Measurements from ENCODE around the gene CMKLR1. TPM values are rescaled to one million over a fixed set of nuclear protein-coding genes. Genes with fewer than 3 reads are reported as not detected.

CMKLR1 gene
- total and polyA plus RNA-seq, 5 experiments from 2014 or later: 0.27 to 3.0 (median 0.83) TPM; not detected in 2

DNA sequence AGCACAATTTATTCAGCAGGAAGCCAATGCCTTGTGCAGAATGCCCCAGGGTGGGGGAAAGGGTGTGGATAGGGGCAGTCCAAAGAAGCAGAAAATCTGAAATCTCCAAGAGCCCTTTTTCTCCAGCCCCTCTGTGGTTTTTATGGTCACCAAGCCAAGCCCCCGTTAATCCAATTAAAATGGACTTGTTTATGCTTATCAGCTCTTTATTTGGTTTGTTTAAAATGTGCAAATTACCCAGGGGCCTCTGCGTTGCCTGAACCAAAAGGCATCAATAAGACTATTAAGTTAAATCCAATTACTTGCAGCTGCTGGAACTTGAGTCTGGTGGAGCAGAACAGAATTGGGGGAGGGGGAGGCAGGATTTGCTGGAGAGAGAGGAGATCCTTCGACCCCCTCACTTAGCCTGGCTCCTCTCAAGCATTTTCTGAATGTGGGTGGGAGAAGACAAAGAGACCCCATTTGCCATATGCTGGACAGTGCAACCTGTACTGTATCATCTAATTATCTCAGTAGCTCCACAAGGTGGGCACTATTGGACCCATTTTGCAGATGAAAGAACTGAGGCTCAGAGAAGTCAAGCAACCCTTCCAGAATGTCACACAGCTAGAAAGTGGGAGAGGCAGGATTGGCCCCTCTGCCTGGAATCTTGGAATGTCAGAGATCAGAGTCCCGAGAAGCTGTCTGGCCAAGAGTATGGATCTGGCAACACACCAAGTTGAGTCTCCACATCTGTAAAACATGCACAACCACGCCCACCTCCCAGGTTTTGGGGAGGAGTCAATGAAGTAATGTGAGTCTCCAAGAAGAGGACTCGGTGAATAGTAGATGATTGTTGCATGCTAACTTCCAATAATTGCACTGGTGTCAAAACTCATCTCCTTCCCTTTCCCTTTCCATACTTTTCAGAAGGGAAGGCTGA is 66.9 kb downstream of the CMKLR1 start:
- Mint-ChIP-seq H3K4me1 (peaks cover 0 to 5% (median 0%) of the 10 kb centered on the region in 4 donors), H3K9me3 (peaks cover 0 to 5% (median 0%) of the 10 kb centered on the region in 9 donors), H3K27ac (no peak overlapping the region), H3K36me3 (no peaks in the 10 kb centered on the region), H3K4me3 (no peak overlapping the region), H3K27me3 (peaks cover 0 to 4% (median 2%) of the 10 kb centered on the region in 5 donors)
- ATAC-seq (no peak), DNase-seq (no peak)
- POLR2A ChIA-PET: no interaction called here

DNA sequence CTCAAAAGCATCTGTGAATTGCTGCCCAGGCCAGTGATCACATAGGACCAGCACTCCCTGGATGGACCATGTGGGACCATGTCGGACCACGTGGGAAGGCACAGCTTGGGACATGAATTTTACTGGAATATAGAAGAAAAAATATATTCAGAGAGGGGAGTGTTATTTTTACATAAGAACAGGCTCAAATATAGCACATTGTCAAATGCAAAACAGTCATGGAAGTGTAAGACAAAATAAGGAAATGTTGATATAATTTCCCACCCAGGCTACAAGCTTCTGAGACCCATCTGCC is 68.3 kb downstream of the CMKLR1 start:
- POLR2A ChIA-PET: no interaction called here
- H3K27me3 Mint-ChIP-seq: peaks cover 4 to 8% (median 6%) of the 10 kb centered on the region in 5 donors
- no peaks in the 10 kb centered on the region for H3K36me3 Mint-ChIP-seq
- ATAC-seq: no peak
- H3K4me1 Mint-ChIP-seq: peaks cover 0 to 5% (median 0%) of the 10 kb centered on the region in 4 donors
- no peak overlapping the region for H3K4me3 Mint-ChIP-seq
- peaks cover 0 to 5% (median 0%) of the 10 kb centered on the region in 9 donors for H3K9me3 Mint-ChIP-seq
- DNase-seq: no peak
- H3K27ac Mint-ChIP-seq: no peak overlapping the region

DNA sequence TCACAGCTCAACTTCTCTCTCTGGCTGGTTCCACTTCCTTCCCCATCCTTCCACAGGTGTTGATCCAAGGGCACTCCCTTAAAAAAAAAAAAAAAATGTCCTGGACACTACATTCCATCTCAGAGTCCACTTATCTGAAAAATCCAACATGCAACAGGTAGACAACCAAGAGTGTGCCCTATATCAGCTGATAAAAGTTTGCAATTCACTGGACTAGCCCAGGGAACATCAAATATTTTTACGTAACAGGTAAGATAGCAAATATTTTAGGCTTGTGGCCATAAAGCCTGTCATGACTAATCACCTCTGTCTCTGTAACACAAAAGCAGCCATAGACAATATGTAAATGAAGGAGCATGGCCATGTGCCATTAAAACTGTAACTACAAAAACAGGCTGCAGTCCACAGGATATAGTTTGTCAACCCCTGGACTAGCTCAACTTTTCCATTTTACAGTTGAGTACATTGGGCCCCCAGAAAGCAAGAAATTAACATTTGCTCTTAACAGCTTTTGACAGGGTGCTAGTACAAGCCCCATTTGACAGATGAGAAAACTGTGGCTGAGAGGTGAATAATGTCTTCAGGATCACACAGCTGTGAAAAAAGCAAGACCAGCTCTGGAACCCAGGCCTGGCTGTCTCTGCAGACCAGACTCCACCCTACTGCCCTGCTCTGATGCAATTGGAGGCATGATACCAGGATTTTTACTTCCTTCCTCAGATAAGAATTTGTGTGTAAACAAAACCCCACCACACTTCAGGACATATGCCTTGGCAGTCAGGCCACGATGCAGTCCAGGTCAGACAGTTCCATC is 68.9 kb downstream of the CMKLR1 start:
- DNase-seq (no peak), ATAC-seq (no peak)
- Mint-ChIP-seq H3K27me3 (peaks cover 6 to 11% (median 7%) of the 10 kb centered on the region in 5 donors), H3K27ac (no peak overlapping the region), H3K4me1 (peaks cover 0 to 5% (median 0%) of the 10 kb centered on the region in 4 donors), H3K9me3 (peaks cover 0 to 5% (median 0%) of the 10 kb centered on the region in 9 donors), H3K4me3 (no peak overlapping the region), H3K36me3 (no peaks in the 10 kb centered on the region)
- POLR2A ChIA-PET: no interaction called here

DNA sequence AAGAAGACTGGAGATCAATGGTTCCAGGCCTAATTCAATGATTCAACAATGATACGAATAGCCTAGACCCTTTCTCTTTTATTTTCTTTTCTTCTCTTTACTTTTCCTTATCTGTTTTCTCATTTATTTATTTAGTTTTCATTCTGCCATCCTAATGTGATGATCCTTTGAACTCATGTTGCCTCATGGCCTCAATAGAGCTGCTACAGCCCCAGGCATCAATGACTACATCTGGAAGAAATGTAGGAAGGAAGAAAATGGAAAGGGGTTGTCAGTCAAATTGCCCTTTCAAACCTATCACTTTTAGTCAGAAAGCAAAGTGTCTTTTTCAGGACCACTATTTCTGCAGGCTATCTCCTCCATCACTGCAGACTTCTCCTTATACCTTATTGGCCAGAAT is 69.9 kb downstream of the CMKLR1 start:
- Mint-ChIP-seq H3K27ac (no peak overlapping the region), H3K36me3 (no peaks in the 10 kb centered on the region), H3K4me1 (peaks cover 0 to 5% (median 0%) of the 10 kb centered on the region in 4 donors), H3K27me3 (peaks cover 6 to 19% (median 10%) of the 10 kb centered on the region in 5 donors), H3K4me3 (no peak overlapping the region), H3K9me3 (peaks cover 0 to 9% (median 0%) of the 10 kb centered on the region in 9 donors)
- DNase-seq (no peak), ATAC-seq (no peak)
- POLR2A ChIA-PET: no interaction called here

DNA sequence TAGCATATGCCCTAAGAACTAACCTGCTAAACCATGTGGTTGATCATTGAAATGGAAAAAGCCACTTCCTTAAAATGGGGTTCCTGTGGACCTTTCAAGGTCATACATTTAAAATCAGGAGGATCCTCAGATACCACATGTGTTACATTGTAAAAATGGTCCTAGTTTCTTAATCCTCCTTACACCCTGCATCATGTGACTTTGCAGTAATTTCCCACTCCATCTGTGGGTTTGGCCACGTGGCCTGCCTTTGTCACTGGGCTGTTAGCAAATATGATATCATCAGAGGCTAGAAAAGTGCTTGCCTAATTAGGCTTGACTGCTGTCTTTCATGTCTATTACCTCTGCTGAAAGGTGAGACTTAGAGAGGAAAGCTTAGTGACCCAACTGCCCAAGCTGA is 70.7 kb downstream of the CMKLR1 start:
- DNase-seq: no peak
- peaks cover 6 to 19% (median 10%) of the 10 kb centered on the region in 5 donors for H3K27me3 Mint-ChIP-seq
- POLR2A ChIA-PET: no interaction called here
- no peak for ATAC-seq
- H3K4me3 Mint-ChIP-seq: no peak overlapping the region
- H3K4me1 Mint-ChIP-seq: peaks cover 0 to 5% (median 0%) of the 10 kb centered on the region in 4 donors
- no peak overlapping the region for H3K27ac Mint-ChIP-seq
- peaks cover 0 to 9% (median 0%) of the 10 kb centered on the region in 9 donors for H3K9me3 Mint-ChIP-seq
- peaks cover 0 to 3% (median 0%) of the 10 kb centered on the region in 3 donors for H3K36me3 Mint-ChIP-seq

DNA sequence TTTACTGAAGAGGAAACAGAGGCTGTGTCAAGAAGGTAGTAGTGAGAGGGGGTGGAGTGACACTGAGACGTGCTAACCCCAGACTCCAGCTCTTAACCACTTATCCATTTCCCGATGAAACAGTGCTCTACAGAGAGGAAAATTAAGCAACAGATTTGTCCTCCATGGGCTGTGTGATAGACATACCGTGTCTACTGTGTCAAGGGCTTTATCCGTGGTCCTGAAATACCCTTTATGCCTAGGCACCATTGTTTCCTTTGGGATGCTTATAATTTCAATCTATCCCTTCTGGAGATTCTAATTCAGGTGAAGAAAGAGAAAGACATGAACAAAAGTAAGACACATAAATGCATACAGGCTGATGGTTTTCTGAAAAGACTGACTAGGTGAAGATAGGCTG is 71.7 kb downstream of the CMKLR1 start:
- ATAC-seq (no peak), DNase-seq (no peak)
- Mint-ChIP-seq H3K9me3 (peaks cover 0 to 9% (median 5%) of the 10 kb centered on the region in 9 donors), H3K4me3 (no peak overlapping the region), H3K27ac (no peak overlapping the region), H3K27me3 (peaks cover 7 to 19% (median 10%) of the 10 kb centered on the region in 5 donors), H3K36me3 (peaks cover 0 to 5% (median 0%) of the 10 kb centered on the region in 3 donors), H3K4me1 (peaks cover 0 to 5% (median 0%) of the 10 kb centered on the region in 4 donors)
- POLR2A ChIA-PET: no interaction called here

DNA sequence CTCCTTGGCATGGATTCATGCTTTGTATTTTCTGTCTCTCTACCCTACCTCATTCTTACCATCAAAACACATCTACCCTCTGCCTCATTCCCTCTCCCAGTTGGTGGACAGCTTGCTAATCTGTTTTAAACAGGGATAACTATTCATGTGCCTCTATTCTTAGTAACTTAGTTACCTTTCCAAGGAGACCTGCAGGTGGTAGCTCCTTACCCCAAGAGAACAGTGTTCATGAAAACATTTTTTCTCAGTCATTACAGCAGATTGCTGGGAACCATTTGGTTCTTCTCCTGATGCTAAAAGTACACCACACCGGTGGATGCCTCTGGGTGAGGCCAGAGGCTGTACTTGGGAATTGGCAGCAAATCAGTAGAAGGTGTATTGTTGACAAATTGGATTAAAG is 73.0 kb downstream of the CMKLR1 start:
- no peak overlapping the region for H3K4me3 Mint-ChIP-seq
- no peak overlapping the region for H3K27ac Mint-ChIP-seq
- H3K9me3 Mint-ChIP-seq: peaks cover 1 to 17% (median 9%) of the 10 kb centered on the region in 9 donors
- peaks cover 0 to 5% (median 0%) of the 10 kb centered on the region in 4 donors for H3K4me1 Mint-ChIP-seq
- DNase-seq (no peak), ATAC-seq (no peak)
- POLR2A ChIA-PET: no interaction called here
- H3K27me3 Mint-ChIP-seq: peaks cover 7 to 19% (median 13%) of the 10 kb centered on the region in 5 donors
- peaks cover 0 to 8% (median 0%) of the 10 kb centered on the region in 3 donors for H3K36me3 Mint-ChIP-seq

DNA sequence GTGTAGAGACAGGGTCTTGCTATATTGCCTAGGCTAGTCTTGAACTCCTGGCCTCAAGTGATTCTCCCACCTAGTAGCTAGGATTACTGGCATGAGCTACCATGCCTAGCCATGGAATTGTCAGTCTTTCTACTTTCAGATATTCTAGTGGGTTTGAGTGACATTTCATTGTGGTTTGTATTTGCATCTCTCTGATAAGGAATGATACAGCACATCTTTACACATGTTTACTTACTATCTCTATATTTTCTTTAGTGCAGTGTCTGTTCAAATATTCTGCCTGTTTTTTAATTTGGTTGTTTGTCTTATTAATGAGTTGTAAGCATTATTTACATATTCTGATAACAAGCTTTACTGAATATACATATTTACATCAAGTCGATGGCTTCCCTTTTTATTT is 73.6 kb downstream of the CMKLR1 start:
- peaks cover 4 to 23% (median 15%) of the 10 kb centered on the region in 9 donors for H3K9me3 Mint-ChIP-seq
- H3K36me3 Mint-ChIP-seq: peaks cover 0 to 14% (median 0%) of the 10 kb centered on the region in 3 donors
- no peak overlapping the region for H3K4me3 Mint-ChIP-seq
- H3K4me1 Mint-ChIP-seq: peaks cover 0 to 5% (median 0%) of the 10 kb centered on the region in 4 donors
- DNase-seq: no peak
- no peak for ATAC-seq
- H3K27ac Mint-ChIP-seq: no peak overlapping the region
- POLR2A ChIA-PET: no interaction called here
- H3K27me3 Mint-ChIP-seq: peaks cover 7 to 19% (median 13%) of the 10 kb centered on the region in 5 donors

DNA sequence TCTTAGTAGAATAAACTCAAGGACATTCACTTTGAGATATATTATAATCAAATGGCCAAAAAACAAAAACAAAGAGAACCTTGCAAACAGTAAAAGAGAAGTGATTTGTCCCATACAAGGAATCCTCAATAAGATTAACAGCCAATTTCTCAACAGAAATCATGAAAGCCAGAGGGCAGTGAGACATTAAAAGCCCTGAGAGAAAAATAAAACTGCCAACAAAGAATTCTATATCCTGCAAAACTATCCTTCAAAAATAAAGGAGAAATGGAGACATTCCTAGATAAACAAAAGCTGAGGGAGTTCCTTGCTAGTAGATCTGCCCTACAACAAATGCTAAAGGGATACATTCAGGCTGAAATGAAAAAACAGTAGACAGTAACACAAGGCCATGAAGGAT is 78.1 kb downstream of the CMKLR1 start:
- POLR2A ChIA-PET: no interaction called here
- ATAC-seq (no peak), DNase-seq (no peak)
- H3K4me3 Mint-ChIP-seq: no peak overlapping the region
- peaks cover 7 to 20% (median 11%) of the 10 kb centered on the region in 5 donors for H3K27me3 Mint-ChIP-seq
- H3K4me1 Mint-ChIP-seq: no peaks in the 10 kb centered on the region
- H3K27ac Mint-ChIP-seq: no peak overlapping the region
- H3K9me3 Mint-ChIP-seq: peaks cover 14 to 42% (median 29%) of the 10 kb centered on the region in 9 donors
- peaks cover 0 to 29% (median 0%) of the 10 kb centered on the region in 3 donors for H3K36me3 Mint-ChIP-seq

DNA sequence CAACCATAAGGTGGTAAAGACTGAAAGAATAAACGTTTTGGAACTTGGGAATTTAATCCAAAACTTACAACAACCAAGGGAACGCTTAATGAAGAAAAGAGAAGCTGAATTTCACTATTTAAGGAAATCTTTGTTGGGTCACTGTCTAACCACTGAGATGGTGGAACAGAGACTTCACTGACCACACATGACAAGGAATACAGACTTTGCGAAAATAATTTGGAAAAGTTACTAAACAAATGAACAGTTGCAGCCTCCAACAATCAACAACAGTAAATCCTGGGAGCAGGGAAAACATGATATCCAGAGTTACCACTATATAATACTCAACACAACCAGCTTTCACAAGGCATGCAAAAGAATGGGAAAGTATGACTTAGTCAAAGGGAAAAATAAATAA is 79.1 kb downstream of the CMKLR1 start:
- DNase-seq (no peak), ATAC-seq (no peak)
- Mint-ChIP-seq H3K4me3 (no peak overlapping the region), H3K36me3 (peaks cover 0 to 29% (median 0%) of the 10 kb centered on the region in 3 donors), H3K9me3 (peaks cover 14 to 42% (median 29%) of the 10 kb centered on the region in 9 donors), H3K4me1 (no peaks in the 10 kb centered on the region), H3K27me3 (peaks cover 6 to 18% (median 10%) of the 10 kb centered on the region in 5 donors), H3K27ac (no peak overlapping the region)
- POLR2A ChIA-PET: no interaction called here

DNA sequence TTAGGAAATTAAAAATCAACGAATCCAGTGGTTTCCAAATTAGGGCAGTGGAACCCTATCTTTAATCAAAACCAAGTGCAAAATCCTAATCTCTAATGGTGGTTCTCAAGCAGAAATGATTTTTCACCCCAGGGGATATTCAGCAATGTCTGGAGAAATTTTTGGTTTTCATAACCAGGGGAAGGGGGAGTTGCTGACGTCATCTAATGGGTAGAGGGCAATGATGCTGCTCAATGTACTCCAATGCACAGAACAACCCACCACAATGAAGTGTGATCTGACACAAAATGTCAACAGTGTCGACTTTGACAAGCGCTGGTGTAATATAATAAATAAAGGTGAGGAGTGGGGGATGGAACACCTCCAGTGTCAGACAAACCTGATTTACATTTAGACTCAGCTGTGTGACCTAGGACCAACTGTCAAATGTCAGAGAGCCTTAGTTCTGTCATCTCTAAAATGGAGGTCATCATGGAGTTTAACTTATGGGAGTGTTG is 81.5 kb downstream of the CMKLR1 start:
- H3K4me1 Mint-ChIP-seq: peaks cover 0 to 3% (median under 1%) of the 10 kb centered on the region in 4 donors
- no peak overlapping the region for H3K4me3 Mint-ChIP-seq
- no peak for DNase-seq
- H3K9me3 Mint-ChIP-seq: peaks cover 11 to 37% (median 28%) of the 10 kb centered on the region in 9 donors
- H3K27me3 Mint-ChIP-seq: peaks cover 6 to 27% (median 13%) of the 10 kb centered on the region in 5 donors
- POLR2A ChIA-PET: no interaction called here
- peaks cover 0 to 24% (median 0%) of the 10 kb centered on the region in 3 donors for H3K36me3 Mint-ChIP-seq
- no peak for ATAC-seq
- no peak overlapping the region for H3K27ac Mint-ChIP-seq

DNA sequence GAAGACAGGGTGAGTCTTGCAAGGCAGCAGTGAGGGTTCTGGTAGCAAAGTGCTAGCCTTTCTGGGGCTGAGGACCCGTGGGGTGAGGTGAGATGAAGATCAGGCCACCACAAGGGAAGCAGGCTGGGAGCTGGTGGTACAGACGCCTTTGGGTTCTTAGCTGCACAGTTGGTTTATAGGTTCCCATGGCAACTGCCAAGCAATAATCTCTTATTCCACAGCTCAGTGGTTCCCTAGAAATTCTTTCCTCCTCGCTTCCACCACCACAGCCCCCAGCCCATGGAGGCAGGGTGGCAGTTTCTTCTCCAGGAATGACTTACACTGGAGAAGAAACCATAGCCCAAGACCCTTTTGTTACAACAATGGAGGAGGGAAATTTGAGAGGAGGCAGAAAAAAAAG is 82.1 kb downstream of the CMKLR1 start:
- POLR2A ChIA-PET: no interaction called here
- peaks cover 0 to 24% (median 0%) of the 10 kb centered on the region in 3 donors for H3K36me3 Mint-ChIP-seq
- H3K27ac Mint-ChIP-seq: no peak overlapping the region
- H3K27me3 Mint-ChIP-seq: peaks cover 11 to 33% (median 15%) of the 10 kb centered on the region in 5 donors
- ATAC-seq (no peak), DNase-seq (no peak)
- peaks cover 11 to 34% (median 28%) of the 10 kb centered on the region in 9 donors for H3K9me3 Mint-ChIP-seq
- H3K4me3 Mint-ChIP-seq: no peak overlapping the region
- peaks cover 0 to 4% (median under 1%) of the 10 kb centered on the region in 4 donors for H3K4me1 Mint-ChIP-seq

Measured in naive thymus-derived CD8-positive, alpha-beta T cell (primary cell).